Testis (tissue), 2 donors: ENCODE data around the gene CACNA2D1.

ENCODE experiments used
- POLR2A ChIP-seq: fragments of 450-650 bp; IDR thresholded peaks from one replicate; pipeline ENCODE4 v1.6.1; 2017; ENCODE audit warnings: antibody characterized with exemption, mild to moderate bottlenecking, moderate library complexity
- TF ChIP-seq, protein P1 (sequence below), 3 experiments: fragments of 450-650 bp in 2 of 3; fragments of 200-600 bp in 1 of 3; sonication (generic) in 1 of 3; IDR thresholded peaks; one replicate each; pipeline ENCODE4 v1.5.1; 2016 to 2019; ENCODE audit warnings: antibody characterized with exemption in 3 of 3, mild to moderate bottlenecking in 2 of 3, moderate library complexity in 1 of 3

DNA sequence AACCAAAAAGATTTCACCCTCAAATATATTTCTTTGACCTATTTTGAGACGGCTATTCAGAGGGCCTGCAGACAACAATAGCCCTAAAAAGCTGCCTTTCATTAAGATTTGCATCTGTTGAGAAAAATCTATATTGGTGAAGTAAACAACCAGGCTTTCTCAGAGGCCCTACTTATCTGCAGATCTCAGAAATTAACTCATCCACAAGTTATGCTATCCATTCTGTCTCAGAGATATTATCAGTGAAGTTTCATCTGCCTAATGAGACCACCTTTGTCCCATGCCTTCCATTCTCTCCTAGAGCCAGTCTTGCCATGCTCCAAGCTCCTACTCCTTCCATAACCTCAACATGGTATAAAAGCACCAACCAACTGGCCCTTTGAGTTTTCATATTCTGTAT lies 130.3 kb downstream of the CACNA2D1 start:
- TF ChIP-seq, protein P1, sequence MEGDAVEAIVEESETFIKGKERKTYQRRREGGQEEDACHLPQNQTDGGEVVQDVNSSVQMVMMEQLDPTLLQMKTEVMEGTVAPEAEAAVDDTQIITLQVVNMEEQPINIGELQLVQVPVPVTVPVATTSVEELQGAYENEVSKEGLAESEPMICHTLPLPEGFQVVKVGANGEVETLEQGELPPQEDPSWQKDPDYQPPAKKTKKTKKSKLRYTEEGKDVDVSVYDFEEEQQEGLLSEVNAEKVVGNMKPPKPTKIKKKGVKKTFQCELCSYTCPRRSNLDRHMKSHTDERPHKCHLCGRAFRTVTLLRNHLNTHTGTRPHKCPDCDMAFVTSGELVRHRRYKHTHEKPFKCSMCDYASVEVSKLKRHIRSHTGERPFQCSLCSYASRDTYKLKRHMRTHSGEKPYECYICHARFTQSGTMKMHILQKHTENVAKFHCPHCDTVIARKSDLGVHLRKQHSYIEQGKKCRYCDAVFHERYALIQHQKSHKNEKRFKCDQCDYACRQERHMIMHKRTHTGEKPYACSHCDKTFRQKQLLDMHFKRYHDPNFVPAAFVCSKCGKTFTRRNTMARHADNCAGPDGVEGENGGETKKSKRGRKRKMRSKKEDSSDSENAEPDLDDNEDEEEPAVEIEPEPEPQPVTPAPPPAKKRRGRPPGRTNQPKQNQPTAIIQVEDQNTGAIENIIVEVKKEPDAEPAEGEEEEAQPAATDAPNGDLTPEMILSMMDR (IDR thresholded peaks at IDR 0.05) = no peak
- TF ChIP-seq POLR2A = no peak
